ENCODE data around the gene ARL2.
"Not testable (repeated sequence)": the region's sequence is repeated elsewhere in the genome, so short reads cannot be mapped to it uniquely, and the experiment has no call there.

ARL2 gene

DNA sequence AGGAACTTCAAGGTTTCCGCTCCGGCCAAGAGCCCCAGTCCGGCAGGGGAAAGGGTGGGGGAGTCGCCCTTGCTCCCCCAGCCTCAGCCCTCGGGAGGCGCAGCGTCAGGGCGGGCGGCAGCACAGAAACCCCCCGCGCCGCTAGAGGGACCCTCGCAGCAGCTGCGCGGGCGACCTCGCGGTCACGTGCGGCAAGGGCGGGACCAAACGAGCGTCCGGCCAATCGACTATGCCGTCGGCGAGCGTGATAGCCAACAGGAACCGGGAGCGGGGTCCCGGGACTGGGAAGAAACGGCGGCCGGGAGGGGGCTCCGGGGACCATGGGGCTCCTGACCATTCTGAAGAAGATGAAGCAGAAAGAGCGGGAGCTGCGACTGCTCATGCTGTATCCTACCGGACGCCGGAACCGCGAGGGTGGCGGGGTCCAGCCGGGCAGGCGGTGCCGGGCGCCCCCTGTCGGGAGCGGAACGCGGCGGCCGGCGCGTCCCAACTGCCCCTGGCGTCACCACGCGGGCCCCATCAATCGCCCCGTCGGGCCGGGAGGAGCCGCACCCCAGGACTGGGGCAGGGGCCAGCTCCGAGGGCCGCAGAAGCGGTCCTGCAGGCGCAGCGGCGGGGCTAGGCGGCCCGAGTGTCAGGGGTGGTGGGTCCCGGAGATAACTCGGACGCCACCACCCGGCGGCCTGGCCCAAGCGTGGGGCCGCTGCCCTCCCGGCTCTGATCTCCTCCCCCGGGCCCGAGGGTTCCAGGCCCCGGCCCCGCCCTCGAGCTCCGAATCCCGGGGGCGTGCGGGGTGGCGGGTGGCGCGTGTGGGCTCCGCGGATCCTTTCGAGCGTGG is at the start of gene ARL2:
Gene ARL2, plus strand, starts transcription at position 273 of the 838 bp plus-strand sequence. Its CDS starts 48 bp downstream, at position 321.
- DNase-seq (ENCODE audit: low read depth in 2 of 2) = peak; percentile 52 to 62

DNA sequence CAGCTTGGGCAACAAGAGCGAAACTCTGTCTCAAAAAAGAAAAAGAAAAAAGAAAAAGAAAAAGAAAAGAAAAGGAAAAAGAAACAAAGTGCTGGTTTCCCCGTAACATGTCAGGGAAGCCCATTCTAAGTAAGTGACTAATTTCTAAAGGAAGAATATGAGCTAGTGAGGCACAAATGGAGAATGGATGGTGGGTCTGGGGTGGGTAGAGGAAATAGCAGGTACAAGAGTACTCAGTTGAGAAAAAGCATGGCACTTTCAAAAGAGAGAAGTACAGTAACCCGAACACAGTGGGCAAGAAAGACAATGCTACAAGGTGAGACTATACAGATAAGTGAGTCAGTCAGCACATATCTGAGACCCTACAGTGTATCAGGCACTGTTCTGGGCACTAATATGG is 46.6 kb upstream of the ARL2 start:
- DNase-seq (ENCODE audit: low read depth in 2 of 2) = no peak

- DNase-seq (ENCODE audit: low read depth in 2 of 2) = no peak
These were observed 44.8 kb upstream of the ARL2 start for GRCh38 chr11:64969209-64969608.

DNA sequence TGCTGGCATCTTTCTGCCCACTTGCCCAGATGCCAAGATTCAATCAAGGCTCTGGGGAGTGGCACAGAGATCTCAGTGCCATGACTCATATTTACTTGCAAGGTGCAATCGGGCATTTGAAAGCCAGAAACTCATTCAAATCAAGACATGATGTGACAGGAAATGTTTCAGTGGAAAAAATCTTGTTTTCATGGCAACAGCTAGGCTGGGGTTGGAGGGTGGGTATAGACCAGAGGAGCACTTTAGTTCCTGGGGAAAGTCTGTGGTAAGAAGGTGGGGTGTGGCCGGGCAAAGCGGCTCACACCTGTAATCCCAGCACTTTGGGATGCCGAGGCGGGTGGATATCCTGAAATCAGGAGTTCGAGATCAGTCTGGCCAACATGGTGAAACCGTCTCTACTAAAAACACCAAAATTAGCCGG is 43.2 kb upstream of the ARL2 start:
- DNase-seq (ENCODE audit: low read depth in 2 of 2) = no peak

- peak; percentile 77 to 78 for DNase-seq (ENCODE audit: low read depth in 2 of 2)
These were observed 42.3 kb upstream of the ARL2 start, which contains the start of gene MAJIN for GRCh38 chr11:64971421-64972233. TSS of gene MAJIN (minus strand) at chr11:64972108. CDS start at chr11:64959405, 12,703 bp downstream.

DNA sequence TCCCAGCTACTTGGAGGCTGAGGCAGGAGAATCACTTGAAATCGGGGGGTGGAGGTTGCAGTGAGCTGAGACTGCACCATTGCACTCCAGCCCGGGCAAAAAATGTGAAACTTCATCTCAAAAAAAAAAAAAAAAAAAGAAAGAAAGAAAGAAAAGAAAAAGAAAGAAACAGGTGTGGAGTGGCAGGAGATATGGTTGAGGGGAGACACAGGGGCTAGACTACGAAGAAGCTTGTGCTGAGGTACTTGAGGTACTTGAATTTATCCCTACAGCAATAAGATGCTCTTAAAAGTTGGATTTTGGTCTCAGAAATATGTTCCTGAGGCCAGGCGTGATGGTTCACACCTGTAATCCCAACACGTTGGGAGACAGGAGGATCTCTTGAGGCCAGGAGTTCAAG is 39.8 kb upstream of the ARL2 start:
- DNase-seq (ENCODE audit: low read depth in 2 of 2) = no peak

GRCh38 chr11:64976651-64977050 is 37.3 kb upstream of the ARL2 start:
- no peak for DNase-seq (ENCODE audit: low read depth in 2 of 2)

- DNase-seq (ENCODE audit: low read depth in 2 of 2) = not testable (repeated sequence)
These were observed 30.6 kb upstream of the ARL2 start for GRCh38 chr11:64983339-64983738.

- DNase-seq (ENCODE audit: low read depth in 2 of 2) = no peak
These were observed 25.7 kb upstream of the ARL2 start for GRCh38 chr11:64987998-64988854.

- DNase-seq (ENCODE audit: low read depth in 2 of 2) = no peak
These were observed 24.5 kb upstream of the ARL2 start for GRCh38 chr11:64989416-64989815.

- DNase-seq (ENCODE audit: low read depth in 2 of 2) = no peak
These were observed 23.6 kb upstream of the ARL2 start for GRCh38 chr11:64990222-64990923.

DNA sequence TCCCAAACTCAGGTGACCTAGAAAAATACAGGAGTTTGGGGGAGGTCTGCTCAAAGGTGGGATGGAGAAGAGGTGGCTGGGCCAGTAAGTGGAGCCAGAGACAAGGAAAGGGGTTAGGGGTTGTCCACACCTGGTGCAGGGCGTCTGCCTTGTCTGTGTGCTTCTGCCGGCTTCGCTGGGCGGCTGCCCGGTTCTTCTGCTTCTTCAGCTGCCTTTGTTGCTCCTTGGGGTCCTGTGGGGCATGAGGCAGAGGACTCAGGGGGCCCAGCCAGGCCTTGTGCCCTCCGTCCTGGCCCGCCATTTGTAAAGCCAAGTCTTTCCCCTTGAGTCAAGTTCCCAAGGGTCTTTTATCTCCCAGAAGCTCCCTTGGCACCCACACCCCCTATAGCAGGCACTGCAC is 19.6 kb upstream of the ARL2 start:
- no peak for DNase-seq (ENCODE audit: low read depth in 2 of 2)

- DNase-seq (ENCODE audit: low read depth in 2 of 2) = no peak
These were observed 17.6 kb upstream of the ARL2 start for GRCh38 chr11:64996327-64996709.

GRCh38 chr11:64996710-64997380 is 17.1 kb upstream of the ARL2 start, which contains the start of gene BATF2:
TSS of gene BATF2 (minus strand) at chr11:64996971. CDS start at chr11:64996914, 57 bp downstream.
- no peak for DNase-seq (ENCODE audit: low read depth in 2 of 2)

DNA sequence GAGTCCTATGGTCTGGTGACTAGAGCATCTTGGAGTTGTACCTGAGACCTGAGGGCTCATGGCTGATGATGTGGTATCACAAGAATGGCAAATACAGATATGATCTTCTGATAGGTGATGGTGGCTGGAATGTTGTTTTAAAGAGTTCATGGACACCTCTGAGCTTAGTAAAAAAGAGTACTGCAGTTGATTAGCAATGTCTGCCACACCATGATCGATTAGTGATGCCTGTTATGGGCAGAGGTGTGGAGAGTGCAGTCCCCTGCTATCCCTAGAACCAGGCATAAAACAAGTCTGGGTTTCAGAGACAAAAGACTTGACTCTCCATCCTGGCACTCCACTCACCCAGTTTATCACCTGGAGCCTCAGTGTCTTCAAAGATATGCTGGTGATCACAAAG is 15.8 kb upstream of the ARL2 start:
- no peak for DNase-seq (ENCODE audit: low read depth in 2 of 2)

GRCh38 chr11:64998690-64999431 is 15.1 kb upstream of the ARL2 start:
- no peak for DNase-seq (ENCODE audit: low read depth in 2 of 2)

GRCh38 chr11:64999478-64999877 is 14.5 kb upstream of the ARL2 start:
- no peak for DNase-seq (ENCODE audit: low read depth in 2 of 2)

GRCh38 chr11:65002706-65003105 is 11.3 kb upstream of the ARL2 start:
- DNase-seq (ENCODE audit: low read depth in 2 of 2) = no peak

- no peak for DNase-seq (ENCODE audit: low read depth in 2 of 2)
These were observed 10.7 kb upstream of the ARL2 start for GRCh38 chr11:65003282-65003681.

DNA sequence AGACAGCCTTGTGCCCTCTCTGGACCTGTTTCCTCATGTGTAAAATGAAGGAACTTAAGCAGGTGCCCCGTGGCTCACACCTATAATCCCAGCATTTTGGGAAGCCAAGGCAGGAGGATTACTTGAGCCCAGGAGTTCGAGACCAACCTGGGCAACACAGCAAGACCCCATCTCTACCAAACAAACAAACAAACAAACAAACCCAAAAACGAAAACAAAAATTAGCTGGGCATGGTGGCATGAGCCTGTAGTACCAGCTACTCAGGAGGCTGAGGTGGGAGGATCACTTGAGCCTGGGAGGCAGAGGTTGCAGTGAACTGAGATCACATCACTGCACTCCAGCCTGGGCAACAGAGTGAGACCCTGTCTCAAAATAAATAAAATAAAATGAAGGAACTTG is 10.0 kb upstream of the ARL2 start:
- not testable (repeated sequence) for DNase-seq (ENCODE audit: low read depth in 2 of 2)
